HG02884 (cell line): ENCODE data around the gene RARG.

Source experiments
- ATAC-seq: cut with Tn5 transposase; IDR thresholded peaks from one replicate; pipeline ENCODE4 v1.9.1; 2021; ENCODE audit warnings: mild to moderate bottlenecking, moderate library complexity; ENCODE audit not compliant: unreplicated experiment

RARG gene

DNA sequence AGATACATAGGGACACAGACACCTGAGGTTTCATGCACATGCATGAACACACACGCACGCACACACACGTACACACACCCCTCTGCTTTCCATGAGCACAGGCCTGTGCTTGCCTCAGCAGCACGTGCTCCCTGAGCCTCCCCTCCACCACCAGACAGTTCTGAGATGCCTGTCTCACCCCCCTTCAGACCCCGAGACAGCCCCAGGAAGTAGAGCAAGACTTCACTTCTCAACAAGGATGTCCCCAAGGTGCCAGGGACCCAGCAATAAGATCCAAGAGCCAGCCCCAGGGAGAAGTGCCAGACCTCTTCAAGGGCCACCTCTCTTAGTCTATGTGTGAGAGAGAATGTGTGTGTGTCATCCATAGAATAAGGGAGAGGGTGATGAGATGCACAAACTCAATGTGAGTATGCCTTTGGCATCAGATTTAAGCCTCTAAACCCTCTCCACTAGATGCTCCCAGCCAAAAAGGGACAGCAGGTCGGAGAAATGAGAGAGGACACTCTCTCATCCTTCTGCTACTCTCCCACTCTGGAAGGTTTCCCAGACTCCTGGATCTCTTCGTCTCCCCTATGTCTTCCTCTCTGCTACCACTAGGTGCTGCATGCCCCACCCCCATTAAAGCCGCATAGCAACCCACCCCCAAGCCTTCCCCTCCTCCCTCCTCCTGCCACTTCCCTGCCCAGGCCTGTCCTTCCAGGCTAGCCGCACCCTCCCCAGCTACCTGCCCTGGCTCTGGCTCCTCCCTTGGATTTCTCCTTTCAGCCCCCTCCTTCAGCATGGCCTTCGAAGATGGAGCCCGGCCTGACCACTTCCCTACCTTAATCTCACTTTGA, 7.7 kb downstream of the RARG start:
- no peak for ATAC-seq

DNA sequence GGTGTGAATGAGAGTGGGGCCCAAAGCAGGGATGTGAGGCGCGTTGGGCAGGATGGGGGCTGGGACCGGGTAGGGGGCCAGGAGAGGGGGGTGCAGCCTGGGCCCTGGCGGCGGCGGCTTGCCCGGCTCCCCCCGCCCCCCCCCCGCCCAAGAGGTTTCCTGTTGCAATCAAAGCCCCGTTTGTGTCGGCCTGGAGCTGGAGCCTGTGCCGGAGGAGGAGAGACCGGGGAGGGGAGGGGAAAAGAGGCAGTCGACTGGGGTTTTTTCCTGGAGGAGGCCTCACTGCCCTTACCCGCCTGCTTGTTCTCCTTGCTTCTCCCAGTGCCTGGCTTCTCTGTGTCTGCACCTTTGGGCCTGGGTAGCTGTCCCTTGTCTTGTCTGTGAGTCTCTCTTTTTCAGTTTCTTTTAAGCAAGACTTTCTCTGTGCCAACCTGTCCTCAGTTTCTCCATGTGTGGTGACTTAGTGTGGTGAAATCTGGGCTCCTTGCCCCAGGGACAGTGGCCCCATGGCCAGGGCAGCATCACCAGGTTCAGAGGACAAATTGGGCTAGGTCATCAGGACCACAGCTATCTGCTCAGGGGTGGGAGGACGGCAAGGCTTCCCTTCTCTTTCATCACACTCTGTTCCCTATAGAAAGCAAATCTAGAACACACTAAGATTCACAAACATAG, 8.5 kb downstream of the RARG start:
- ATAC-seq = no peak

DNA sequence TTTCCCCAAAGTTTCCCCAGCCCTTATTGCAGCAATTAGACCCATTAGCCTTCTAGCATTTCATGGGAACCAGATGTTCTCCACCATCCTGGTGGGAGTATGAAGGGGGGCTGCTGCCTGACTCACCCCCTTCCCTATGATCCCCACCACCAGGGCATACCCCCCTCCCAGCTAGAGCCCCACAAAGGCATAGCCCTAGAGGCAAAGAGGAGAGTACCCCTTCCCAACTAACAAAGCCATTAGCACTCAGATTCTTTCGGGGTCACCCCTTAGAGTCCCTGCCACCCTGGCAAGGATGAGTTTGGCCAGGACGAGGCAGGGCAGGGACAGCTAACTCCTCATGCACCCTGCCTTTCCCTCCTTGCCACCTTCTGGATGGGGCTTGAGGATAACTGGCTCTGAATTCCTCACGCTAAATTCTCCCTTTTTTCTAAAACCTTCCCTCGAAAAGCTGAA, 9.2 kb downstream of the RARG start:
- no peak for ATAC-seq

DNA sequence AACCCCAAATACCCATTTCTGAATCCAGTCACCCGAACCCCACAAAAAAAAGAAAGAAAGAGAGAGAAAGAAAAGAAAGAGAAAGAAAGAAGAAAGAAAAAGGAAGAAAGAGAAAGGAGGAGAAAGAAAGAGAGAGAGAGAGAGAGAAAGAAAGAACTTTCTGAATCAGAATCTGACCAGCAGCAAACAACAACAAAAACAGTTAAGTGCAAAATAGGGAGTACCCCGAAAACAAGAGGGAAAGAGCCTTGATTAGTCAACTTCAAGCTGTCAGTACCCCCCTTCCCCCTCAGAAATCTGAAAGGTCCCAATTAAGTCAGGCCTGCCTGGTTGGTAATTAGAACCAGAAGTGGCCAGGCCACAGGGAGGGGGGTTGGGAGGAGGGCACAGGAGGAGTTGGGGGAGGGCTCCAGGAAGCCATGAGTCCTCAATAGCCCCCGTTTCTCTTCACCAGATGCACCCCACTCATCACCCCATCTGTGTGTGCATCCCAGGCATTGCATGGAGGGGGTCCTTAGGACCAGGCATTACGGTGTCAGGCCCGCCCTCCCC, 9.8 kb downstream of the RARG start:
- no peak for ATAC-seq

DNA sequence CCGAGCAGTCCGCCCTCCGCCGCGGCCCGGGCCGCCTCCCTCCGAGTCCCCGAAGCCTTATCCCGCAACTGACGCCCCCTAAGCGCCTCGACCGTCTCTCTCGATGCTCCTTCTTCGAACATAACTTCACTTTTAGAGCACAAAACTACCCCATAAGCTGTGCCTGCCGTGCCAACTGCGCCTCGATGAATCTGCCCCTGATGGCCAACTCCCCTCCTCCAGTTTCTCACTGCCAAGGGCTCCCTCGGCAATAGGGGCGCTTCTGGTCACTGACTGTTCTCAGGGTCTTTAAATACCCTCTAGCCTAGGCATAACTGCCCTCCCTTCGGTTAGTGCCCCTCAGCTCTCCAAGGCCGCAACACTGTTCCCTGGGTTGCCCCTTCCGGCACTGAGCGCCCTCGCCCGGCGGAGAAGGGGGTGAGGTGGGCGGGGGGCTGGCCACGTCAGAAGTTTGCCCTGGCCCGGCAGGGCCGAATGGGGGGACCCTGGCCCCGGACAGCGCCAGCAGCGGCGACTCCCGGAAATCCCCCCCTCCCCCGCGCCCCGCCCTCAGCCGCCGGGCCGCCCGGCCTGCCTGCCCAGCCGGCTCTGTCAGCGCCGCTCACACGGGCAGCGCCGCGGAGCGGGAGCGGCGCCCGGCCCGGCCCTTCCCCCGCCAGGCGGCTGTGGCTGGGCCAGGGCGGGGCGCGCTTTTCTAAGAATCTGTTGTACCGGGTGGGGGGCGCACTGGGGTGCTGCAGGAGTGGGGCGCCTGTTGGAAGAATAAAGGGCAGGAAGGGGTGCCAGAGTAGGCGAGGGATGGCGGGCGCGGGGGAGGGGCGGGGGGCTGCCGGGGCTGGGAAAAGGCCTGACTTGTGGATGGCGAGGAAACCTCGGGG, 10.6 kb downstream of the RARG start:
- ATAC-seq = peak; percentile 19

DNA sequence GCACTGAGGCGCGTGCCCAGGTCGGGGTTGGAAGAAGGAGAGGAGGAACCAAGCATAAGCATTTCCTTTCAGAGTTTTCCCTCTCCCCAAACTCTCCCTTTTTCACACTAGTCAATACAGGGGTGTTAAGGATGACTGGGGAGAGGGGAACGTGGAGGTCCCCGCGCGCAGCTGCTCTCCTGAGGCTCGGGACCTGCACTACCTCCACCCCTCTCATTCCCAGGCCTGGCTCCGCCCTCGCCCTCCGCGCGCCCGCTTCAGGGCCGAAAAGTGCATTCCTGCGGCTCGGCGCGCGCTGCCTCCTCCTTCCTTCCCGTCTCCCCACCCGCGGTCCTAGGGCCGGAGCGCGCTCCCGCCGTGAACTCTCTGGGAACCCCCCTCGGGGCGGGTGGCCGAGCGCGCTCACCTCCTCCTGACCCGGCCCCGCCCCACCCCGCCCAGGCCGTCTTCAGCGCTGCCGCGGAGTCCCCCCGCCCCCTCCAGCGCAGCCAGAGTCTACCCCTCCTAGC, 11.3 kb downstream of the RARG start:
- ATAC-seq = peak; percentile 41

DNA sequence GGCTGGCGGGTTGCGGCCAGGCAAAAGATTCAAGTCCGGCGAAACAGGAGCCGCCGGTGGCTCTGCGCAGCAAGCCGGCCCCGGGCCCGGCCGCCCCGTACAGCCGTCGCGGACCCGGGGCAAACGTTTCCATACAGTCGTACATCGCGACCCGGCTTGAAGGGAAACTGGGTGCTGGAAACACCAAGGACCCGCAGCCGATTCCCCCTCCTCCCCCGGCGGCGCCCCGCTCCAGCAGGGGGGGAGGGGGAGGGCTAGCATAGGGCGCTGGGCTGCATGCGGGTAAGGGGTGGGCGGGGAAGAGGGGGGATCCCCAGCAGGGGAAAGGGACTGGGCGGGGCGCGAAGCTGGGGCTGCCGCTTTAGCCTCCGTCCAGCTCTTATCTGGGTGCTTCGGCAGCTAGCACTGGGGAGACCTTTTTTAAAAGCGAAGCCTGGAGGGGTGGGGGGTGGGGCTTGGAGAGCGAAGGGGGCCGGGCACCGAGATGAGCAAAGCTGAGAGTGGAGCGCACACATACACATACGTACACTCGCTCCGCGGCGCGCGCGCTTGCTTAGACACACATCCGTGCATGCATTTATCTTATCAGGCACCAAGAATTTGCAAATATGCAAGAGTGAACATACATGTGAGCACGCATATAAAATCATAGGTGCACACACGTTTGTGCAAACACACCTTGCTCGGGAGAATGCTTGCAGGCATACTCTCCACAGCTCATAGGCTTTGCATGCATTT, 11.9 kb downstream of the RARG start:
- peak; percentile 31 for ATAC-seq

DNA sequence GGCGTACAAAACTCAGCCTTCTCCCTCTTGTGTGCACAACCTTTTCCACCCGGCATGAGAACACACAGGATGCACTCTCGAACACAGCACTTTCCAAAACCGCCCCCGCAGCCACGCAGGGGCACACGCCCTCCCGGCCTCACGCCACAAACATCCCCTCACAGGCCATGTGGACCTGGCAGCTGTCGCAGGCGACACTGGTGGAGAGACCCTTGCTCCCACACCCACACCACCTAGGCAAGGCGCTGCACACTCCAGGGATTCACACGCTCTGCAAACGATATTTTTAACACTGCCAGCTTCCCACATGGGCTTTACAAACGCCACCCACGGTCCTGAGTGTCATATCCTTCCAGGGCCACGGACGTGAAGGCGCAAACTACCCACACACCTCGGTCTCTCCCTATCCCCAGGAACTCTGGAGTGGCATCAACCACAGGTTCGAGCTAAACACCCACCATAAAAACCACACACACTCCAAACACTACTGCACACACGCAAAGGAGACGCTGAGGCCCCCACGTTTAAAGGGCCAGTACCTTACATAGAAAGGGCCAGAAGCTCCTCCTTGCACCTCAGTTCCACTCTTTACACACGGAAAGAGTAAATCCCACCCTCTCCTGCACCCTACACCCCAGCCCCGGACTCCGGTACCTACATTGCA, 12.6 kb downstream of the RARG start:
- ATAC-seq = no peak

DNA sequence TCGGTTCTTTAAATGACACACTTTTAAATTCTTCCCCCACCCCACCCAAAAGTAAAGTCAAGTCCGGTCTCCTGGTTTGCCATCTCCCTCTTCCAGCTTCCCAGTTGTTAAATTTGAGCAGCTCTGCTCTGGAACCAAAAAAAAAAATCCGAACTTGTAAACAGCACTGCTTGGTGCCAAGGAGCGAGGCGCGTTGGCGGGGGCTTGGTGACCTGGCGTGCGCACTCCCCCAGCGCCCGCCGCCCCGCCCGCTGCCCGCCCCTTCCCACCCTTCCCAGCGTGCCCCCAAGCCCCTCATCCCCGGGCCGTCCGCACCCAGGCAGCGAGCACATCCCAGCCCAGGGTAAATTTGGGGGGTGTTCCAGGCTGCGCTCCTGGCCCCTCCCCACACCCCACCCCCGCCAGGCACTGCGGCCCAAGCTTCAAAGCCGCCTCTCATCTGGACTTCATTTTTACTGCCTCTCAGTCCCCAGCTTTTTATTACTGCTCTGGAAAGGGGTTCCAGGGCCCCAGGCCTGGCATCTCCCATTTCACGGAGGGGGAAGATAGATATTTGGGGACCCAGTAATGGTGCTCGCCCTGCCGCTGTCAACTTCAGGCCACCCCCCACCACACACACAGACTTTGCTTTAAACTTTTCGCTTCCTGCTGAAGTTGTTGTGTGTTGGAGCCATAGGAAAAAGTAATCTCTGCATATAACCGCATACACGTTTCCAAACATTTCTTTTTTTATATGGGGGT, 13.3 kb downstream of the RARG start:
- no peak for ATAC-seq

DNA sequence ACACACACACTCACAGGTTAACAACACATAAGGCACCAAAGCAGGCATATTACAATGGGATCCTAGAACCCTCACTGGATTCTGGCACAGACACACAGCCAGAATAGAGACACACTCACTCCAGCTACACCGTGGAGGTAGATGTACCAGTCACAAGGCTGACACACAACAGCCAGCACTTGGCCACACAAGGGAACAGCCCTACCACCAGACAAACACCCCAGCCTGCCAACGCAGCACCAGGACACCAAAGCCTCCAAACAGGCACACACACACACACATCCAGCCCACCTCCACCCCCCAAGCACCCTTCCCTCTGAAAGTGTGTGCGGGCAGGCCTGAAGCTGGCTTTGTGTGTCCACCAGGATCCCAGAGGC, 14.1 kb downstream of the RARG start:
- ATAC-seq = no peak

DNA sequence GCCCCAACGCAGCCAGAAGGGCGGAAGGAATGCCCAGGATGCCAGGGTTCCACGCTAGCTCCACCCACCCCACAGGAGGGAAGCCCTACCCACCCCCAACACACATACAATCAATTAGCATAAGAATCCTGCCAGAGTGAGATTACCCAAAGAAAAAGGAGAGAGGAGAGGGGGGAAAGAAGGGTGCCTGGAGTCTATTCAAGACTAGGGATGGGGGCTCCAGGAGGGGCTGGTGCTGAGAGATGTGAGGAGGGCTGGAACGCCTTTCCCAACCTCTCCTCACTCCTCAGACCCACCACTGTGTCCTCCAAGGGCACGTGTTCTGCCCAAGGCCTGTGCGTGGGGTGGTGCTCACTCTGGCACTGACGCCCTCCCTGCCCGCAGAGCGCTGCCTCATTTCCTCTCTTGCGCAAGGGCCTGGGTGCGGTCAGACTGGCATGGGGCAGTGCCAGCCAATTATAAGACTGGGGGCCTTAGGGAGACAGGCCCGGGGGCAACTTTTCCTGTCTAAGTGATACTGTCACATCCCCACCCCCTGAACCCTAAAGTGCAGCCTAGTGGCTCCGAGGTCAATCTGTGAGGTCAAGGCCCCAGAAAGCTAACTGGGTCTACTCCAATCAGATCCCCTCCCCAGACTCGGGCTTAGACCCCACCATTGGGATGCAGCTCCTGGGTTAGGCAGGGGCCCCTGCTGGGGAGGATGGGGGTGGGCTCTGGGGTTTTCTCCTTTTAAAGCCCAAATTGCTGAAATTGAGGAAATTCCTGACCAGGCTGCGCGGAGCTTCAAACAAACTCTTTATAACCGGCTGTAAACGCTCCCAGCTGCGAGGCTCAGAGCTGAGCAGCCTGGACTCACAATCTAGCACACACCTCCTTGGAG, 14.7 kb downstream of the RARG start:
- ATAC-seq = no peak

DNA sequence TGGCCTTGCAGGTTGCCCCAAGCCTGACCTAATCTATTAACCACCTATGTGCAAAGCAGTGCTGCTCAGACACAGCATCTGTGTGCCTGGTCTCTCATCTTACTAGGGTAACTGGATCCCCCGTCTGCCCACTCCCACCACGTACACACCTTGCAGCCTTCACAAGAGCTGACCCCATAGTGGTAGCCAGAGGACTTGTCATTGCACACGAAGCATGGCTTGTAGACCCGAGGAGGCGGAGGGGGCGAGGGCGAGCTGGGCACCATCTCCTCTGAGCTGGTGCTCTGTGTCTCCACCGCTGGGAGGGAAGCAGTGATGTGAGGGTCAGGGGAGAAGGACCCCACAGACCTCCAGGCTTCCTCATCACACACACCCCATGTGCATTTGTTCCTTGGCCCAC, 16.5 kb downstream of the RARG start:
- ATAC-seq = no peak

DNA sequence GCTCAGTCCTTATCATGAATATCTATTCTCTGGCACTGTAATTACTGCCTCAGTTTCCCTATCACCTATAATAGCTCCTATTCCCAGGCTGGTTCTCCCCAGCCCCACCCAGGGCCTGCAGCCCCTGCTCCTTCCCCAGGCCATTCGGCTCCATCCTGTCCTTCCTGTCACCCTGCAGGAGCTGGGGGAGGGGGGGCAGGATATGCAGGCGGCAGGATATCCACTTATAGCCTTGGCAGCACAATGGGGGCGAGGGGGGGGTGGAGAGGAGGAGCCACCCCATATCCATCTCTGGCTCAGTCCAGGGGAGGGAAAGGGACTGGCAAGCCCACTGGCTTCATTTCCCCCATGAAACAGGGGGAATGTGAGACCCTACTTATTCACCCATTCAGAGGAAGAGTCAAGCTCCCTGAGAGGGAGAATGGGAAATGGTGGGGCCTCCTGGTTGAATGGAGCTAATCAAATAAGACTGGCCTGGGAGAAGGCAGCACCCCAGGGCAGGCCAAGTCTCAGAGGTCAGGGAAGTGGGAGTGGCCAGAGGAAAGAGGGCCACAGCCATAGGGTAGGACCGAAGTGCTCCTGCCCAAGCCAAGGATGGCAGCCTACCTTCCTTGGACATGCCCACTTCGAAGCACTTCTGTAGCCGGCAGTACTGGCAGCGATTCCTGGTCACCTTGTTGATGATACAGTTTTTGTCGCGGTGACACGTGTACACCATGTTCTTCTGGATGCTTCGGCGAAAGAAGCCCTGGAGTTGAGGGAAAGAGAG, 17.1 kb downstream of the RARG start:
- ATAC-seq = no peak

DNA sequence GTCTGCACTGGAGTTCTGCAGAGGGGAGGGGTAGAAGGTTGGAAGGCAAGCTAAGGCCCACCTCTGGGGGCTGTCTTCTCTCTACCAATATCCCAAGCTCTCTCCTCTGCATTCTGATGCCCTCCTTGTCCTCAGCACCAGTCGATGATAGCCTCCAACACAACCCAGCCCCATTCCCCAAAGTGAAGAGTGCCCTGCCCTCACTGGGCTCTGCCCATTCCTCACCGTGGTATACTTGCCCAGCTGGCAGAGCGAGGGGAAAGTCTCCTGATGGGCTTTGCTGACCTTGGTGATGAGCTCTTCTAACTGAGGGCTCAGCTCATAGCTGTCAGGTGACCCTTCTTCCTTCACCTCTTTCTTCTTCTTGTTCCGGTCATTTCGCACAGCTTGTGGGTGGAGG, 17.8 kb downstream of the RARG start:
- ATAC-seq = no peak

DNA sequence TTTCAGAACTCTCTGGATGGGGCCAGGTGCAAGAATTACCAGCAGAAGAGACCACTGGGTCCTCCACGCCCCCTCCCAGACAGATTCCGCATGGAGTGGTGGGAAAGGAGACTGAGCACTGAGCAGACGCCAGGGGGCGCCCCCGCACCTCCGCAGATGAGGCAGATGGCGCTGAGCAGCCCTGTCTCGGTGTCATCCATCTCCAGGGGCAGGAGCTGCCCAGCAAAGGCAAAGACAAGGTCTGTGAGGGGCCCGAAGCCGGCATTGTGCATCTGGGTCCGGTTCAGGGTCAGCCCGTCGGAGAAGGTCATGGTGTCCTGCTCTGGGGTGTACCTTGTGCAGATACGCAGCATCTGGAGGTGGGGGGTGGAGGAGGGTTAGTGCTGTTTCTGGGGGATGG, 18.7 kb downstream of the RARG start:
- ATAC-seq = no peak

DNA sequence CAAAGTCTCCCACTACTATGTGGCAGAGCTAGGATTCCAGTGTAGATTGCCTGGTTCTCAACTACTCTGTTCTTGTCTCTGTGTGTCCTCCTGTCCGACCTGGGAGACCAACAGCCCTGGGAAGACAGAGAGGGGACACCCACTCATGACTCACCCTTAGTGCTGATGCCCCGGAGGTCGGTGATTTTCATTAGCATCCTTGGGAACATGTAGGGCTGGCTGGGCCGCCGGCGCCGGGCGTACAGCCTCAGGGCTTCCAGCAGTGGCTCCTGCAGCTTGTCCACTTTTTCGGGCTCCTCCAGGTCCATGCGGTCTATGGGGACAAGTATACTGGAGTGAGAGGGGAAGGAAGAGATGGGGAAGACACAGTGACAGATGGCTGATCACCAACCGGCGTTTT, 19.1 kb downstream of the RARG start:
- no peak for ATAC-seq
